HEK293 (cell line): ENCODE results near the gene STOML1.
A peak's percentile ranks its signal among the peaks of the same experiment; 100 is the strongest.

Experiments
- ATF2 ChIP-seq: fragments of 450-650 bp; formaldehyde crosslinking; IDR thresholded peaks from 2 replicates; pipeline ENCODE4 v1.5.1; 2016; ENCODE audit warnings: missing biosample characterization, missing genetic modification characterization, low read depth
- GLI4 ChIP-seq: fragments of 450-650 bp; formaldehyde crosslinking; IDR thresholded peaks from 2 replicates; pipeline ENCODE4 v1.5.1; 2016; ENCODE audit warnings: missing biosample characterization, missing genetic modification characterization
- GLIS1 ChIP-seq: fragments of 450-650 bp; formaldehyde crosslinking; IDR thresholded peaks from 2 replicates; pipeline ENCODE4 v1.5.1; 2016; ENCODE audit warnings: missing biosample characterization, missing genetic modification characterization
- IKZF3 ChIP-seq: fragments of 450-650 bp; IDR thresholded peaks from 2 replicates; pipeline ENCODE4 v1.5.0; 2018; ENCODE audit warnings: missing biosample characterization, mild to moderate bottlenecking, missing genetic modification characterization, moderate library complexity
- KLF1 ChIP-seq: fragments of 450-650 bp; formaldehyde crosslinking; IDR thresholded peaks from 2 replicates; pipeline ENCODE4 v1.5.1; 2016; ENCODE audit warnings: missing biosample characterization, missing genetic modification characterization
- KLF10 ChIP-seq: fragments of 450-650 bp; IDR thresholded peaks from 2 replicates; pipeline ENCODE4 v1.5.1; 2018; ENCODE audit warnings: missing biosample characterization, mild to moderate bottlenecking, missing genetic modification characterization
- KLF16 ChIP-seq: fragments of 450-650 bp; formaldehyde crosslinking; IDR thresholded peaks from 2 replicates; pipeline ENCODE4 v1.5.1; 2017; ENCODE audit warnings: missing biosample characterization, missing genetic modification characterization
- KLF9 ChIP-seq: fragments of 450-650 bp; formaldehyde crosslinking; IDR thresholded peaks from 2 replicates; pipeline ENCODE4 v1.5.1; 2016; ENCODE audit warnings: missing biosample characterization, missing genetic modification characterization, low read depth
- MZF1 ChIP-seq: fragments of 450-650 bp; formaldehyde crosslinking; IDR thresholded peaks from 2 replicates; pipeline ENCODE4 v1.5.1; 2017; ENCODE audit warnings: missing biosample characterization, missing genetic modification characterization, borderline replicate concordance
- OSR2 ChIP-seq: fragments of 450-650 bp; formaldehyde crosslinking; IDR thresholded peaks from 2 replicates; pipeline ENCODE4 v1.5.1; 2016; ENCODE audit warnings: missing biosample characterization, missing genetic modification characterization
- RBAK ChIP-seq: fragments of 450-650 bp; formaldehyde crosslinking; IDR thresholded peaks from 2 replicates; pipeline ENCODE4 v1.5.1; 2016; ENCODE audit warnings: missing biosample characterization, missing genetic modification characterization
- REPIN1 ChIP-seq: fragments of 450-650 bp; formaldehyde crosslinking; IDR thresholded peaks from 2 replicates; pipeline ENCODE4 v1.5.1; 2017; ENCODE audit warnings: missing biosample characterization, missing genetic modification characterization, low read depth
- SP7 ChIP-seq: fragments of 450-650 bp; formaldehyde crosslinking; IDR thresholded peaks from 2 replicates; pipeline ENCODE4 v1.5.1; 2016; ENCODE audit warnings: missing biosample characterization, missing genetic modification characterization
- ZBTB1 ChIP-seq: fragments of 450-650 bp; formaldehyde crosslinking; IDR thresholded peaks from 2 replicates; pipeline ENCODE4 v1.5.1; 2016; ENCODE audit warnings: missing biosample characterization, missing genetic modification characterization
- ZBTB17 ChIP-seq: fragments of 450-650 bp; formaldehyde crosslinking; IDR thresholded peaks from 2 replicates; pipeline ENCODE4 v1.5.1; 2016; ENCODE audit warnings: missing biosample characterization, missing genetic modification characterization
- ZBTB21 ChIP-seq: fragments of 450-650 bp; formaldehyde crosslinking; IDR thresholded peaks from 2 replicates; pipeline ENCODE4 v1.5.1; 2017; ENCODE audit warnings: missing biosample characterization, missing genetic modification characterization
- ZBTB44 ChIP-seq: fragments of 450-650 bp; IDR thresholded peaks from 2 replicates; pipeline ENCODE4 v1.5.1; 2018; ENCODE audit warnings: missing biosample characterization, mild to moderate bottlenecking, missing genetic modification characterization
- ZBTB48 ChIP-seq: fragments of 450-650 bp; formaldehyde crosslinking; IDR thresholded peaks from 2 replicates; pipeline ENCODE4 v1.5.1; 2016; ENCODE audit warnings: missing biosample characterization, missing genetic modification characterization
- ZFHX2 ChIP-seq: fragments of 450-650 bp; formaldehyde crosslinking; conservative IDR thresholded peaks from 2 replicates; pipeline ENCODE4 v1.5.1; 2016; ENCODE audit warnings: missing biosample characterization, missing genetic modification characterization
- ZIC2 ChIP-seq: fragments of 450-650 bp; formaldehyde crosslinking; IDR thresholded peaks from 2 replicates; pipeline ENCODE4 v1.5.1; 2016; ENCODE audit warnings: missing biosample characterization, missing genetic modification characterization
- ZNF121 ChIP-seq: fragments of 450-650 bp; formaldehyde crosslinking; IDR thresholded peaks from 2 replicates; pipeline ENCODE4 v1.5.1; 2016; ENCODE audit warnings: missing biosample characterization, missing genetic modification characterization
- ZNF184 ChIP-seq: fragments of 450-650 bp; IDR thresholded peaks from 2 replicates; pipeline ENCODE4 v1.5.1; 2018; ENCODE audit warnings: missing biosample characterization, mild to moderate bottlenecking, missing genetic modification characterization
- ZNF19 ChIP-seq: fragments of 450-650 bp; formaldehyde crosslinking; IDR thresholded peaks from 2 replicates; pipeline ENCODE4; 2016; ENCODE audit warnings: missing biosample characterization, missing genetic modification characterization, low read depth
- ZNF23 ChIP-seq: fragments of 450-650 bp; formaldehyde crosslinking; IDR thresholded peaks from 2 replicates; pipeline ENCODE4 v1.5.1; 2016; ENCODE audit warnings: missing biosample characterization, missing genetic modification characterization, borderline replicate concordance
- ZNF324 ChIP-seq: fragments of 450-650 bp; formaldehyde crosslinking; IDR thresholded peaks from 2 replicates; pipeline ENCODE4 v1.5.1; 2016; ENCODE audit warnings: missing biosample characterization, missing genetic modification characterization
- ZNF341 ChIP-seq: fragments of 450-650 bp; formaldehyde crosslinking; IDR thresholded peaks from 2 replicates; pipeline ENCODE4; 2016; ENCODE audit warnings: low read depth, missing biosample characterization, missing genetic modification characterization
- ZNF394 ChIP-seq: fragments of 450-650 bp; formaldehyde crosslinking; IDR thresholded peaks from 2 replicates; pipeline ENCODE4 v1.5.1; 2016; ENCODE audit warnings: missing biosample characterization, missing genetic modification characterization, mild to moderate bottlenecking, moderate library complexity, borderline replicate concordance
- ZNF501 ChIP-seq: fragments of 450-650 bp; formaldehyde crosslinking; IDR thresholded peaks from 2 replicates; pipeline ENCODE4 v1.5.1; 2016; ENCODE audit warnings: missing biosample characterization, missing genetic modification characterization
- ZNF624 ChIP-seq: fragments of 450-650 bp; formaldehyde crosslinking; IDR thresholded peaks from 2 replicates; pipeline ENCODE4 v1.5.1; 2017; ENCODE audit warnings: missing biosample characterization, missing genetic modification characterization
- ZNF654 ChIP-seq: fragments of 450-650 bp; formaldehyde crosslinking; IDR thresholded peaks from 2 replicates; pipeline ENCODE4 v1.5.1; 2016; ENCODE audit warnings: low read depth, missing biosample characterization, missing genetic modification characterization
- ZNF660 ChIP-seq: fragments of 450-650 bp; IDR thresholded peaks from 2 replicates; pipeline ENCODE4 v1.5.1; 2018; ENCODE audit warnings: missing biosample characterization, mild to moderate bottlenecking, missing genetic modification characterization
- ZSCAN16 ChIP-seq: fragments of 450-650 bp; formaldehyde crosslinking; IDR thresholded peaks from 2 replicates; pipeline ENCODE4 v1.5.1; 2016; ENCODE audit warnings: missing biosample characterization, missing genetic modification characterization
- TF ChIP-seq, protein P1 (sequence below): fragments of 450-650 bp; formaldehyde crosslinking; optimal IDR thresholded peaks from 2 replicates; pipeline ENCODE3; 2016; ENCODE audit warnings: missing biosample characterization, mild to moderate bottlenecking, missing genetic modification characterization
- TF ChIP-seq, protein P2 (sequence below): IDR thresholded peaks from 2 replicates; pipeline ENCODE4 v1.6.1; 2011; ENCODE audit warnings: mild to moderate bottlenecking, low read depth, low read length, borderline replicate concordance
- TF ChIP-seq, protein P3 (sequence below): fragments of 450-650 bp; formaldehyde crosslinking; IDR thresholded peaks from 2 replicates; pipeline ENCODE4 v1.5.1; 2016; ENCODE audit warnings: missing biosample characterization, missing genetic modification characterization

The STOML1 gene

DNA sequence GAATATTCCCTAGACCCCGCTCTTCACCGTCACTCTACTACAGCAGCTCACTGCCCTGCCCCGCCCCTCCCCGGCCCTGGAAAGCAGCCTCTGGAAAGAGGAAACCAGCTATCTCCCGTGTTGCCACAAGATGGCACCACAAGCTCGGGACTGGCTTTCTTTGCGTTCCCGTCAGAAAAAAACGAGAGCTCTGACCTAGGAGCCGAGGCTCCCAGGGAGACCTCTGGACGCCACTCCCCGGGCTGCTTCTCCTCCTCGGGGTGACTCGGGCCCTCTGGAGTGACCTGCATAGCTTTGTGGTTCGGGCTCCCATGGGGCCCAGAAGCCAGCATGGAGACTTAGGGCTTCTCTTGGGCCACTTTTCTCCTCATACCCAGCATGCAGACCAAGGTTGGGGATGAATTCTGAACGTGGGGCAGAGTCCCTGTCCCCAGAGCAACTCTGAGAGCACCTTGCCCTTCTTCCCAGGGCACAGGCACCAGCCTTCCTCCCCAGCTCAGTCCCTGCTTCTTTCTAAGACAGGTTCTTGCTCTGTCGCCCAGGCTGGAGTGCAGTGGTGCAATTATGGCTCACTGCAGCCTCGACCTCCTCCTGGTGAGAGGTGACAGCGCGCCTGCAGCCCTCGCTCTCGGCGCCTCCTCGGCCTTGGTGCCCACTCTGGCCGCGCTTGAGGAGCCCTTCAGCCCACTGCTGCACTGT is 19.0 kb downstream of the STOML1 start (continued):
- TF ChIP-seq ZSCAN16, result no peak
- no peak for TF ChIP-seq KLF16 (tag by site-specific recombination)
- TF ChIP-seq ZNF19 (tag by site-specific recombination), result no peak
- TF ChIP-seq IKZF3, result peak; percentile 77
- TF ChIP-seq ZNF660, result peak; percentile 77
- no peak for TF ChIP-seq ZNF341 (tag by site-specific recombination)
- TF ChIP-seq ATF2, result no peak
- TF ChIP-seq ZFHX2, result no peak
- TF ChIP-seq GLI4 (tag by site-specific recombination), result no peak
- TF ChIP-seq ZNF654 (tag by site-specific recombination), result peak; percentile 97
- TF ChIP-seq ZNF184 (tag by site-specific recombination), result no peak
- TF ChIP-seq KLF10 (tag by site-specific recombination), result no peak
- TF ChIP-seq ZNF501 (tag by site-specific recombination), result peak; percentile 41; the same call in 1 of the 2 replicates
- TF ChIP-seq, protein P1, sequence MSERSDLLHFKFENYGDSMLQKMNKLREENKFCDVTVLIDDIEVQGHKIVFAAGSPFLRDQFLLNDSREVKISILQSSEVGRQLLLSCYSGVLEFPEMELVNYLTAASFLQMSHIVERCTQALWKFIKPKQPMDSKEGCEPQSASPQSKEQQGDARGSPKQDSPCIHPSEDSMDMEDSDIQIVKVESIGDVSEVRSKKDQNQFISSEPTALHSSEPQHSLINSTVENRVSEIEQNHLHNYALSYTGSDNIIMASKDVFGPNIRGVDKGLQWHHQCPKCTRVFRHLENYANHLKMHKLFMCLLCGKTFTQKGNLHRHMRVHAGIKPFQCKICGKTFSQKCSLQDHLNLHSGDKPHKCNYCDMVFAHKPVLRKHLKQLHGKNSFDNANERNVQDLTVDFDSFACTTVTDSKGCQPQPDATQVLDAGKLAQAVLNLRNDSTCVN (tag by site-specific recombination), result peak; percentile 18
- peak; percentile 52; the same call in 1 of the 2 replicates for TF ChIP-seq ZBTB48 (tag by site-specific recombination)
- no peak for TF ChIP-seq REPIN1 (tag by site-specific recombination)
- peak; percentile 42; the same call in 1 of the 2 replicates for TF ChIP-seq ZIC2 (tag by site-specific recombination)
- TF ChIP-seq, protein P2, sequence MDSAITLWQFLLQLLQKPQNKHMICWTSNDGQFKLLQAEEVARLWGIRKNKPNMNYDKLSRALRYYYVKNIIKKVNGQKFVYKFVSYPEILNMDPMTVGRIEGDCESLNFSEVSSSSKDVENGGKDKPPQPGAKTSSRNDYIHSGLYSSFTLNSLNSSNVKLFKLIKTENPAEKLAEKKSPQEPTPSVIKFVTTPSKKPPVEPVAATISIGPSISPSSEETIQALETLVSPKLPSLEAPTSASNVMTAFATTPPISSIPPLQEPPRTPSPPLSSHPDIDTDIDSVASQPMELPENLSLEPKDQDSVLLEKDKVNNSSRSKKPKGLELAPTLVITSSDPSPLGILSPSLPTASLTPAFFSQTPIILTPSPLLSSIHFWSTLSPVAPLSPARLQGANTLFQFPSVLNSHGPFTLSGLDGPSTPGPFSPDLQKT, result no peak
- no peak for TF ChIP-seq ZNF23 (tag by site-specific recombination)
- peak; percentile 28; the same call in 1 of the 2 replicates for TF ChIP-seq KLF1
- no peak for TF ChIP-seq MZF1 (tag by site-specific recombination)
- no peak for TF ChIP-seq ZNF624 (tag by site-specific recombination)
- peak; percentile 26; the same call in 1 of the 2 replicates for TF ChIP-seq ZBTB21 (tag by site-specific recombination)
- TF ChIP-seq ZNF394 (tag by site-specific recombination), result peak; percentile 46; the same call in 1 of the 2 replicates
- no peak for TF ChIP-seq OSR2 (tag by site-specific recombination)
- TF ChIP-seq SP7, result 0 out of 2 replicates have a peak, but pooled peaks have one; percentile 30
- TF ChIP-seq ZNF324 (tag by site-specific recombination), result 0 out of 2 replicates have a peak, but pooled peaks have one; percentile 70
- TF ChIP-seq ZBTB44, result peak; percentile 21; the same call in 1 of the 2 replicates
- no peak for TF ChIP-seq RBAK
- no peak for TF ChIP-seq ZBTB1 (tag by site-specific recombination)
- TF ChIP-seq ZNF121 (tag by site-specific recombination), result peak; percentile 96
- TF ChIP-seq ZBTB17 (tag by site-specific recombination), result peak; percentile 86
- TF ChIP-seq GLIS1 (tag by site-specific recombination), result peak; percentile 73
- TF ChIP-seq KLF9 (tag by site-specific recombination), result peak; percentile 58; the same call in 1 of the 2 replicates
- TF ChIP-seq, protein P3, sequence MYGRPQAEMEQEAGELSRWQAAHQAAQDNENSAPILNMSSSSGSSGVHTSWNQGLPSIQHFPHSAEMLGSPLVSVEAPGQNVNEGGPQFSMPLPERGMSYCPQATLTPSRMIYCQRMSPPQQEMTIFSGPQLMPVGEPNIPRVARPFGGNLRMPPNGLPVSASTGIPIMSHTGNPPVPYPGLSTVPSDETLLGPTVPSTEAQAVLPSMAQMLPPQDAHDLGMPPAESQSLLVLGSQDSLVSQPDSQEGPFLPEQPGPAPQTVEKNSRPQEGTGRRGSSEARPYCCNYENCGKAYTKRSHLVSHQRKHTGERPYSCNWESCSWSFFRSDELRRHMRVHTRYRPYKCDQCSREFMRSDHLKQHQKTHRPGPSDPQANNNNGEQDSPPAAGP, result peak; percentile 57; the same call in 1 of the 2 replicates
